A549 (cell line): Measurements from ENCODE around the gene COA7. TPM values are rescaled to one million over a fixed set of nuclear protein-coding genes. Genes with fewer than 3 reads are reported as not detected.
A peak's percentile ranks its signal among the peaks of the same experiment; 100 is the strongest.

Experiments used
- ATAC-seq, 2 experiments: fragments of 200-7000 bp in 1 of 2; fragments of >200 bp in 1 of 2; cut with Nextera tagmentation in 1 of 2; cut with Tn5 transposase in 1 of 2; 3 replicates each; pipeline versions ENCODE4 v1.8.0 to v1.9.1; 2018 to 2020; ENCODE audit warnings: mild to moderate bottlenecking in 1 of 2, moderate library complexity in 1 of 2
- CTCF ChIA-PET: fragments of 300-600 bp; sonication (Branson Sonifier 250); formaldehyde crosslinking; extraction: SDS; loops from one replicate; lab custom pipeline; 2021; ENCODE audit warnings: antibody characterized with exemption, inconsistent platforms; lab: Yijun Ruan, JAX
- POLR2A ChIA-PET: fragments of 350-600 bp; formaldehyde crosslinking; extraction: SDS; loops from one replicate; lab custom pipeline; 2021; ENCODE audit warnings: antibody characterized with exemption, inconsistent platforms; lab: Yijun Ruan, JAX
- DNase-seq, 2 experiments: peaks; one replicate each; pipeline versions ENCODE4 v3.0.0 to v3.0.0-alpha.2; 2011 to 2016; ENCODE audit warnings: low read depth in 1 of 2, low spot score in 1 of 2
- FAIRE-seq: peaks from 2 replicates; lab custom pipeline; 2011; peaks lifted over from hg19 to GRCh38; lab: Jason Lieb, UNC
- H3K27ac ChIP-seq, 2 experiments: fragments of >200 bp; sonication (Bioruptor Twin); formaldehyde crosslinking; 3 replicates each; pipeline ENCODE4 v1.5.1; 2016 to 2017
- H3K4me1 ChIP-seq: fragments of >200 bp; sonication (Bioruptor Twin); formaldehyde crosslinking; 3 replicates; pipeline ENCODE4 v1.6.1; 2016
- H3K4me2 ChIP-seq: fragments of >200 bp; sonication (Bioruptor Twin); formaldehyde crosslinking; 3 replicates; pipeline ENCODE4 v1.6.1; 2016
- H3K4me3 ChIP-seq: fragments of >200 bp; sonication (Bioruptor Twin); formaldehyde crosslinking; 3 replicates; pipeline ENCODE4 v1.5.1; 2016
- H3K9me3 ChIP-seq: fragments of >200 bp; sonication (Bioruptor Twin); formaldehyde crosslinking; 3 replicates; pipeline ENCODE4 v1.6.1; 2016
- ATOH8 ChIP-seq: fragments of 250-450 bp; sonication (Bioruptor Pico); IDR thresholded peaks from 2 replicates; pipeline ENCODE4 v1.5.0; 2020; ENCODE audit warnings: low read depth, mild to moderate bottlenecking, moderate library complexity
- CBX2 ChIP-seq: fragments of 200-600 bp; sonication (generic); IDR thresholded peaks from 2 replicates; pipeline ENCODE4 v1.6.1; 2016; ENCODE audit warnings: low read depth, mild to moderate bottlenecking, borderline replicate concordance
- CHD2 ChIP-seq: fragments of 150-350 bp; IDR thresholded peaks from 2 replicates; pipeline ENCODE4 v1.6.1; 2014; ENCODE audit warnings: low read length; ENCODE audit not compliant: partially characterized antibody
- CHD4 ChIP-seq: fragments of 200-600 bp; sonication (generic); IDR thresholded peaks from 2 replicates; pipeline ENCODE4 v1.6.1; 2016; ENCODE audit warnings: antibody characterized with exemption, mild to moderate bottlenecking, borderline replicate concordance
- EHF ChIP-seq: fragments of 250-450 bp; sonication (Bioruptor Pico); IDR thresholded peaks from 2 replicates; pipeline ENCODE4 v1.5.0; 2020; ENCODE audit warnings: mild to moderate bottlenecking
- HMGXB4 ChIP-seq: fragments of 250-450 bp; sonication (Bioruptor Pico); IDR thresholded peaks from 2 replicates; pipeline ENCODE4 v1.5.0; 2021; ENCODE audit warnings: mild to moderate bottlenecking, moderate library complexity, borderline replicate concordance
- KDM1A ChIP-seq: fragments of 200-600 bp; sonication (generic); IDR thresholded peaks from 2 replicates; pipeline ENCODE4 v1.6.1; 2016; ENCODE audit warnings: low read depth, mild to moderate bottlenecking
- POLR2AphosphoS2 ChIP-seq: conservative IDR thresholded peaks from 2 replicates; pipeline ENCODE4 v1.6.1; 2012; ENCODE audit warnings: low read length, improper control_type of control experiment, inconsistent platforms
- RAD21 ChIP-seq, 2 experiments: fragments of >200 bp in 1 of 2; sonication (Bioruptor Twin) in 1 of 2; formaldehyde crosslinking in 1 of 2; IDR thresholded peaks in 1 of 2; conservative IDR thresholded peaks in 1 of 2; 2 replicates in 1 of 2; 3 replicates in 1 of 2; pipeline ENCODE4 v1.6.1; 2012 to 2018; ENCODE audit warnings: inconsistent platforms in 1 of 2
- SMC3 ChIP-seq: fragments of >200 bp; sonication (Bioruptor Twin); formaldehyde crosslinking; IDR thresholded peaks from 3 replicates; pipeline ENCODE4 v1.6.1; 2018; ENCODE audit warnings: inconsistent platforms
- WGBS: methylation state at CpG from one replicate; pipeline ENCODE4 v1.1.6; 2017; ENCODE audit errors: missing lambda C conversion rate; 5-methylcytosine and 5-hydroxymethylcytosine counted together
- polyA plus RNA-seq, 4 experiments: library from polyadenylated mRNA; depleted of rRNA in 3 of 4; stranded (reverse); fragments of >200 nt; fragmentation: RNase III in 1 of 4; extraction: RNeasy Plus Mini Kit Qiagen cat#74134 plus additional on column Dnase treatment in 1 of 4; gene quantifications; 2 replicates in 3 of 4; 3 replicates in 1 of 4; pipeline ENCODE4 v1.2.3, GENCODE V29; 2011 to 2017
- TF ChIP-seq, protein P1 (sequence below): IDR thresholded peaks from 2 replicates; pipeline ENCODE4 v1.6.1; 2012; ENCODE audit warnings: low read depth, borderline replicate concordance
- TF ChIP-seq, protein P2 (sequence below): IDR thresholded peaks from 2 replicates; pipeline ENCODE4 v1.6.1; 2012
- TF ChIP-seq, protein P3 (sequence below): IDR thresholded peaks from 2 replicates; pipeline ENCODE4 v1.6.1; 2012

COA7 gene
- polyA plus RNA-seq, 2 of the 4 experiments (the other 2 are of a cell fraction): 18.1 to 22.0 TPM

- no peaks in the 10 kb centered on the region for H3K9me3 ChIP-seq
- TF ChIP-seq, protein P1, sequence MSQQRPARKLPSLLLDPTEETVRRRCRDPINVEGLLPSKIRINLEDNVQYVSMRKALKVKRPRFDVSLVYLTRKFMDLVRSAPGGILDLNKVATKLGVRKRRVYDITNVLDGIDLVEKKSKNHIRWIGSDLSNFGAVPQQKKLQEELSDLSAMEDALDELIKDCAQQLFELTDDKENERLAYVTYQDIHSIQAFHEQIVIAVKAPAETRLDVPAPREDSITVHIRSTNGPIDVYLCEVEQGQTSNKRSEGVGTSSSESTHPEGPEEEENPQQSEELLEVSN: no peak
- TF ChIP-seq ATOH8 (CRISPR knock-in tag) (no peak), SMC3 (no peak), CHD4 (no peak), HMGXB4 (CRISPR knock-in tag) (no peak), CHD2 (no peak), RAD21 (conservative IDR thresholded peaks at IDR 0.05 in 1 of 2, IDR thresholded peaks at IDR 0.05 in 1 of 2) (no peak), POLR2AphosphoS2 (no peak)
- TF ChIP-seq, protein P2, sequence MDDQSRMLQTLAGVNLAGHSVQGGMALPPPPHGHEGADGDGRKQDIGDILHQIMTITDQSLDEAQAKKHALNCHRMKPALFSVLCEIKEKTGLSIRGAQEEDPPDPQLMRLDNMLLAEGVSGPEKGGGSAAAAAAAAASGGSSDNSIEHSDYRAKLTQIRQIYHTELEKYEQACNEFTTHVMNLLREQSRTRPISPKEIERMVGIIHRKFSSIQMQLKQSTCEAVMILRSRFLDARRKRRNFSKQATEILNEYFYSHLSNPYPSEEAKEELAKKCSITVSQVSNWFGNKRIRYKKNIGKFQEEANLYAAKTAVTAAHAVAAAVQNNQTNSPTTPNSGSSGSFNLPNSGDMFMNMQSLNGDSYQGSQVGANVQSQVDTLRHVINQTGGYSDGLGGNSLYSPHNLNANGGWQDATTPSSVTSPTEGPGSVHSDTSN: no peak
- TF ChIP-seq, all 56 proteins: peak for 0
- no peak overlapping the region for H3K4me2 ChIP-seq
- ATAC-seq (no peak), FAIRE-seq (no peak), DNase-seq (no peak)
- 79% methylated on average over 6 of the region's 6 CpGs for WGBS
- no peak overlapping the region for H3K4me3 ChIP-seq
- ChIA-PET POLR2A (interaction anchor here (0.8 kb wide), 1 partner anchor 273 kb away, joined by 3 read pairs; the partner anchor contains the start of genes ORC1 and PRPF38A), CTCF (interaction anchor here (0.6 to 1.5 kb wide), 2 partner anchors 9 to 780 kb away, joined by 3 to 7 read pairs; no protein-coding TSS in a partner anchor)
- H3K4me1 ChIP-seq: no peaks in the 10 kb centered on the region
- no peak overlapping the region; a peak in 1 of 6 replicates for H3K27ac ChIP-seq
Measured at GRCh38 chr1:52677076-52677806, 20.9 kb downstream of the COA7 start.

- TF ChIP-seq, protein P3, sequence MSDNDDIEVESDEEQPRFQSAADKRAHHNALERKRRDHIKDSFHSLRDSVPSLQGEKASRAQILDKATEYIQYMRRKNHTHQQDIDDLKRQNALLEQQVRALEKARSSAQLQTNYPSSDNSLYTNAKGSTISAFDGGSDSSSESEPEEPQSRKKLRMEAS: no peak
- DNase-seq (no peak), ATAC-seq (0 out of 6 replicates have a peak, but pooled peaks of 1 of the 2 experiments have one; percentile 13), FAIRE-seq (no peak)
- Histone ChIP-seq H3K4me1 (no peaks in the 10 kb centered on the region), H3K4me2 (no peak overlapping the region), H3K4me3 (no peak overlapping the region), H3K27ac (no peak overlapping the region; a peak in 1 of 6 replicates), H3K9me3 (no peaks in the 10 kb centered on the region)
- ChIA-PET POLR2A (interaction anchor here (0.8 kb wide), 1 partner anchor 272 kb away, joined by 3 read pairs; the partner anchor contains the start of genes ORC1 and PRPF38A), CTCF (interaction anchor here (0.6 to 1.5 kb wide), 2 partner anchors 10 to 779 kb away, joined by 3 to 7 read pairs; no protein-coding TSS in a partner anchor)
- 74% methylated on average over 6 of the region's 8 CpGs for WGBS
Measured at GRCh38 chr1:52676249-52676903, 21.8 kb downstream of the COA7 start.

GRCh38 chr1:52674497-52675384 is 23.4 kb downstream of the COA7 start:
- no peak for DNase-seq
- FAIRE-seq: no peak
- CTCF ChIA-PET: no interaction called here
- Histone ChIP-seq H3K4me1 (no peaks in the 10 kb centered on the region), H3K4me3 (no peak overlapping the region)
- no peak for TF ChIP-seq SMC3
- no peak for TF ChIP-seq EHF (CRISPR knock-in tag)
- no peak for TF ChIP-seq CBX2
- no peak for TF ChIP-seq KDM1A
- TF ChIP-seq, protein P1: no peak
- TF ChIP-seq, all 56 proteins: peak for 0
- peak in 1 of 2 experiments; percentile 38; a peak in 1 of 6 replicates for ATAC-seq
- peak overlapping the region in 1 of 2 experiments; percentile 12; a peak in 1 of 6 replicates for H3K27ac ChIP-seq
- no peaks in the 10 kb centered on the region for H3K9me3 ChIP-seq
- WGBS: 68% methylated on average over 5 of the region's 6 CpGs
- H3K4me2 ChIP-seq: no peak overlapping the region
- POLR2A ChIA-PET: no interaction called here
